B cell (primary cell): ENCODE data around the gene SLC35F3.

Experiments used
- CTCF ChIP-seq: fragments of 200-600 bp; IDR thresholded peaks from one replicate; pipeline ENCODE4 v1.8.0; 2022; ENCODE audit warnings: antibody characterized with exemption, mild to moderate bottlenecking
- EZH2 ChIP-seq: IDR thresholded peaks from 2 replicates; pipeline ENCODE4 v1.6.1; 2012; ENCODE audit warnings: borderline replicate concordance, low read depth, mild to moderate bottlenecking, moderate library complexity, low read length; ENCODE audit not compliant: insufficient read depth, poor library complexity, severe bottlenecking

- TF ChIP-seq CTCF (peak; percentile 81), EZH2 (no peak)
Measured at GRCh38 chr1:234326497-234327366, 422.3 kb downstream of the SLC35F3 start.
